Large intestine (tissue), 3 donors: Measurements from ENCODE around the gene LNX1. TPM values are rescaled to one million over a fixed set of nuclear protein-coding genes. Genes with fewer than 3 reads are reported as not detected.

Experiments used
- DNase-seq, 2 donors: peaks; one replicate each; pipeline versions ENCODE4 v3.0.0 to v3.0.0-alpha.2; 2013
- H3K27ac ChIP-seq: one replicate; pipeline ENCODE4 v1.5.1; 2013; ENCODE audit warnings: low read length
- H3K27me3 ChIP-seq: 2 replicates; pipeline ENCODE4 v1.6.1; 2013; ENCODE audit warnings: low read length; ENCODE audit not compliant: control insufficient read depth, insufficient read depth
- H3K36me3 ChIP-seq: 2 replicates; pipeline ENCODE4 v1.6.1; 2013; ENCODE audit warnings: low read length; ENCODE audit not compliant: control insufficient read depth, insufficient read depth
- H3K4me1 ChIP-seq: one replicate; pipeline ENCODE4 v1.6.1; 2013; ENCODE audit warnings: low read length; ENCODE audit not compliant: control insufficient read depth, insufficient read depth
- H3K4me3 ChIP-seq: one replicate; pipeline ENCODE4 v1.5.1; 2013; ENCODE audit warnings: low read length
- H3K9me3 ChIP-seq: one replicate; pipeline ENCODE4 v1.6.1; 2013; ENCODE audit warnings: mild to moderate bottlenecking, low read depth, low read length, moderate library complexity; ENCODE audit not compliant: control insufficient read depth
- WGBS: methylation state at CpG from one replicate; pipeline ENCODE4 v1.1.5; 2013; ENCODE audit warnings: low lambda C conversion rate; ENCODE audit not compliant: insufficient coverage; 5-methylcytosine and 5-hydroxymethylcytosine counted together
- polyA plus RNA-seq: library from polyadenylated mRNA; unstranded; fragments of 120-200 nt; gene quantifications from one replicate; pipeline ENCODE4 v1.2.1, GENCODE V29; 2013

LNX1 gene
- polyA plus RNA-seq, 1 donor: 10.8 TPM

GRCh38 chr4:53622739-53623151 is 31.5 kb upstream of the LNX1 start:
- no peak overlapping the region for H3K4me3 ChIP-seq
- DNase-seq: no peak
- H3K27me3 ChIP-seq: no peaks in the 10 kb centered on the region
- no peaks in the 10 kb centered on the region for H3K9me3 ChIP-seq
- WGBS: no CpG with 5 or more reads among the region's 1 CpG
- peaks cover 3% of the 10 kb centered on the region for H3K4me1 ChIP-seq
- H3K36me3 ChIP-seq: no peaks in the 10 kb centered on the region
- no peak overlapping the region for H3K27ac ChIP-seq

GRCh38 chr4:53620956-53621355 is 29.7 kb upstream of the LNX1 start:
- WGBS: no CpG with 5 or more reads among the region's 3 CpGs
- H3K4me1 ChIP-seq: peaks cover 3% of the 10 kb centered on the region
- H3K9me3 ChIP-seq: no peaks in the 10 kb centered on the region
- H3K36me3 ChIP-seq: no peaks in the 10 kb centered on the region
- no peak overlapping the region for H3K27ac ChIP-seq
- no peak for DNase-seq
- no peaks in the 10 kb centered on the region for H3K27me3 ChIP-seq
- H3K4me3 ChIP-seq: no peak overlapping the region

GRCh38 chr4:53619431-53619830 is 28.1 kb upstream of the LNX1 start:
- no peak overlapping the region for H3K4me3 ChIP-seq
- WGBS: 100% methylated on average over 1 of the region's 3 CpGs
- DNase-seq: no peak

GRCh38 chr4:53618321-53618720 is 27.0 kb upstream of the LNX1 start:
- Histone ChIP-seq H3K36me3 (no peaks in the 10 kb centered on the region), H3K9me3 (no peaks in the 10 kb centered on the region), H3K4me1 (peaks cover 9% of the 10 kb centered on the region), H3K4me3 (no peak overlapping the region), H3K27me3 (no peaks in the 10 kb centered on the region), H3K27ac (no peak overlapping the region)
- WGBS: 60% methylated on average over 1 of the region's 1 CpG
- DNase-seq: no peak

More at GRCh38 chr4:53619431-53619830, 28.1 kb upstream of the LNX1 start:
- H3K9me3 ChIP-seq: no peaks in the 10 kb centered on the region
- H3K36me3 ChIP-seq: no peaks in the 10 kb centered on the region
- H3K4me1 ChIP-seq: peaks cover 9% of the 10 kb centered on the region
- no peaks in the 10 kb centered on the region for H3K27me3 ChIP-seq
- no peak overlapping the region for H3K27ac ChIP-seq

- DNase-seq: peak in 1 of 2 donors; percentile 35
- no peak overlapping the region for H3K27ac ChIP-seq
Observed at GRCh38 chr4:53617101-53617680, 25.9 kb upstream of the LNX1 start.

GRCh38 chr4:53616219-53616618 is 24.9 kb upstream of the LNX1 start:
- no peaks in the 10 kb centered on the region for H3K36me3 ChIP-seq
- H3K27me3 ChIP-seq: no peaks in the 10 kb centered on the region
- no peak for DNase-seq
- no peak overlapping the region for H3K27ac ChIP-seq
- no peak overlapping the region for H3K4me3 ChIP-seq
- WGBS: 100% methylated on average over 1 of the region's 2 CpGs
- no peaks in the 10 kb centered on the region for H3K9me3 ChIP-seq
- H3K4me1 ChIP-seq: peaks cover 9% of the 10 kb centered on the region

More at GRCh38 chr4:53617101-53617680, 25.9 kb upstream of the LNX1 start:
- Histone ChIP-seq H3K36me3 (no peaks in the 10 kb centered on the region), H3K27me3 (no peaks in the 10 kb centered on the region), H3K9me3 (no peaks in the 10 kb centered on the region), H3K4me3 (no peak overlapping the region), H3K4me1 (peaks cover 9% of the 10 kb centered on the region)

GRCh38 chr4:53614591-53614990 is 23.3 kb upstream of the LNX1 start:
- no peaks in the 10 kb centered on the region for H3K27me3 ChIP-seq
- H3K4me1 ChIP-seq: peaks cover 9% of the 10 kb centered on the region
- DNase-seq: peak; percentile 47 to 73
- H3K36me3 ChIP-seq: no peaks in the 10 kb centered on the region
- H3K27ac ChIP-seq: no peak overlapping the region
- no peak overlapping the region for H3K4me3 ChIP-seq
- WGBS: 58% methylated on average over 2 of the region's 3 CpGs
- H3K9me3 ChIP-seq: no peaks in the 10 kb centered on the region

- Histone ChIP-seq H3K4me3 (no peak overlapping the region), H3K36me3 (no peaks in the 10 kb centered on the region), H3K27ac (no peak overlapping the region), H3K9me3 (no peaks in the 10 kb centered on the region), H3K4me1 (peaks cover 8% of the 10 kb centered on the region), H3K27me3 (no peaks in the 10 kb centered on the region)
- 100% methylated on average over 2 of the region's 3 CpGs for WGBS
- DNase-seq: no peak
Observed at GRCh38 chr4:53613428-53613827, 22.1 kb upstream of the LNX1 start.

GRCh38 chr4:53608649-53609048 is 17.4 kb upstream of the LNX1 start:
- H3K9me3 ChIP-seq: no peaks in the 10 kb centered on the region
- no peaks in the 10 kb centered on the region for H3K36me3 ChIP-seq
- H3K27me3 ChIP-seq: no peaks in the 10 kb centered on the region
- no peak overlapping the region for H3K27ac ChIP-seq
- WGBS: no CpG with 5 or more reads among the region's 4 CpGs
- DNase-seq: no peak
- H3K4me1 ChIP-seq: no peaks in the 10 kb centered on the region
- no peak overlapping the region for H3K4me3 ChIP-seq

GRCh38 chr4:53608242-53608641 is 17.0 kb upstream of the LNX1 start:
- Histone ChIP-seq H3K36me3 (no peaks in the 10 kb centered on the region), H3K9me3 (no peaks in the 10 kb centered on the region), H3K27me3 (no peaks in the 10 kb centered on the region), H3K27ac (no peak overlapping the region), H3K4me1 (no peaks in the 10 kb centered on the region), H3K4me3 (no peak overlapping the region)
- no peak for DNase-seq
- no CpG with 5 or more reads among the region's 3 CpGs for WGBS

GRCh38 chr4:53605783-53606182 is 14.5 kb upstream of the LNX1 start:
- Histone ChIP-seq H3K9me3 (no peaks in the 10 kb centered on the region), H3K36me3 (no peaks in the 10 kb centered on the region), H3K27me3 (no peaks in the 10 kb centered on the region), H3K27ac (no peak overlapping the region), H3K4me3 (no peak overlapping the region), H3K4me1 (no peaks in the 10 kb centered on the region)
- WGBS: 10% methylated on average over 2 of the region's 3 CpGs
- DNase-seq: no peak
